H4 (cell line): ENCODE measurements around the gene RPSA. TPM values are rescaled to one million over a fixed set of nuclear protein-coding genes. Genes with fewer than 3 reads are reported as not detected.
"Not testable (repeated sequence)": the region's sequence is repeated elsewhere in the genome, so short reads cannot be mapped to it uniquely, and the experiment has no call there.

Source experiments
- DNase-seq: peaks from one replicate; pipeline ENCODE4 v3.0.0-alpha.2; 2015; ENCODE audit warnings: low spot score
- total RNA-seq: library from RNA; depleted of rRNA; stranded (reverse); fragments of >200 nt; shearing (Covaris generic); gene quantifications from 2 replicates; pipeline ENCODE4 v1.2.3, GENCODE V29; 2014; rRNA removed

Gene RPSA
- total RNA-seq, 1 experiment from 2014 or later: 2,637 TPM

GRCh38 chr3:39454591-39455217, 48.2 kb downstream of the RPSA start:
- DNase-seq: no peak

GRCh38 chr3:39456159-39456558, 49.6 kb downstream of the RPSA start:
- DNase-seq: no peak

GRCh38 chr3:39457361-39457760, 50.8 kb downstream of the RPSA start:
- no peak for DNase-seq

GRCh38 chr3:39458579-39458978, 52.1 kb downstream of the RPSA start:
- not testable (repeated sequence) for DNase-seq

- DNase-seq: no peak
Measured at GRCh38 chr3:39460677-39461076, 54.2 kb downstream of the RPSA start.

Other genes starting within 250 kb of the RPSA start
- gene XIRP1, start 214.1 kb upstream of the RPSA start, total RNA-seq: not detected in 2 replicates
- not detected in 2 replicates for gene CX3CR1, start 126.7 kb upstream of the RPSA start, total RNA-seq
- gene CCR8, start 77.0 kb upstream of the RPSA start, total RNA-seq: not detected in 2 replicates
- gene SLC25A38, start 23.4 kb upstream of the RPSA start, total RNA-seq: 21.2 and 24.2 TPM in 2 replicates
- 0.17 TPM in 1 of 2 replicates, not detected in the other for gene MOBP, start 61.0 kb downstream of the RPSA start, total RNA-seq